ENCODE data around the gene TSHR.

TSHR gene

GRCh38 chr14:81132468-81132867, 177.0 kb downstream of the TSHR start:
- DNase-seq (ENCODE audit: low spot score): no peak

GRCh38 chr14:81133400-81133799, 178.0 kb downstream of the TSHR start:
- FAIRE-seq (no peak), DNase-seq (ENCODE audit: low spot score) (no peak)

More at GRCh38 chr14:81132468-81132867, 177.0 kb downstream of the TSHR start:
- no peak for FAIRE-seq

- FAIRE-seq: peak; percentile 75
- DNase-seq (ENCODE audit: low spot score): peak; percentile 82
Measured at GRCh38 chr14:81137316-81137715, 181.9 kb downstream of the TSHR start.

- DNase-seq (ENCODE audit: low spot score): no peak
- FAIRE-seq: no peak
Measured at GRCh38 chr14:81138429-81138828, 183.0 kb downstream of the TSHR start.

- DNase-seq (ENCODE audit: low spot score): no peak
- no peak for FAIRE-seq
Measured at GRCh38 chr14:81141426-81141825, 186.0 kb downstream of the TSHR start.

- FAIRE-seq (no peak), DNase-seq (ENCODE audit: low spot score) (no peak)
Measured at GRCh38 chr14:81143793-81144192, 188.4 kb downstream of the TSHR start.

- DNase-seq (ENCODE audit: low spot score) (no peak), FAIRE-seq (no peak)
Measured at GRCh38 chr14:81144824-81145603, 189.6 kb downstream of the TSHR start.

- FAIRE-seq: peak; percentile 44
- DNase-seq (ENCODE audit: low spot score): no peak
Measured at GRCh38 chr14:81147140-81147897, 191.9 kb downstream of the TSHR start.

GRCh38 chr14:81148635-81149034, 193.2 kb downstream of the TSHR start:
- FAIRE-seq: no peak
- no peak for DNase-seq (ENCODE audit: low spot score)

- no peak for DNase-seq (ENCODE audit: low spot score)
- FAIRE-seq: no peak
Measured at GRCh38 chr14:81153187-81153586, 197.8 kb downstream of the TSHR start.

GRCh38 chr14:81157431-81157830, 202.0 kb downstream of the TSHR start:
- no peak for DNase-seq (ENCODE audit: low spot score)
- FAIRE-seq: no peak

GRCh38 chr14:81161088-81161487, 205.7 kb downstream of the TSHR start:
- no peak for FAIRE-seq
- DNase-seq (ENCODE audit: low spot score): no peak

- FAIRE-seq (no peak), DNase-seq (ENCODE audit: low spot score) (no peak)
Measured at GRCh38 chr14:81161749-81162148, 206.3 kb downstream of the TSHR start.

GRCh38 chr14:81162941-81163340, 207.5 kb downstream of the TSHR start:
- DNase-seq (ENCODE audit: low spot score) (no peak), FAIRE-seq (no peak)

- FAIRE-seq (peak; percentile 94), DNase-seq (ENCODE audit: low spot score) (peak; percentile 81)
Measured at GRCh38 chr14:81164167-81164774, 208.8 kb downstream of the TSHR start.

GRCh38 chr14:81165188-81165587, 209.8 kb downstream of the TSHR start:
- DNase-seq (ENCODE audit: low spot score): no peak
- no peak for FAIRE-seq

- DNase-seq (ENCODE audit: low spot score) (no peak), FAIRE-seq (no peak)
Measured at GRCh38 chr14:81166121-81166520, 210.7 kb downstream of the TSHR start.

GRCh38 chr14:81169267-81169666, 213.8 kb downstream of the TSHR start:
- FAIRE-seq: no peak

GRCh38 chr14:81169711-81170103, 214.3 kb downstream of the TSHR start:
- no peak for FAIRE-seq
- DNase-seq (ENCODE audit: low spot score): peak; percentile 10

More at GRCh38 chr14:81169267-81169666, 213.8 kb downstream of the TSHR start:
- DNase-seq (ENCODE audit: low spot score): no peak

- DNase-seq (ENCODE audit: low spot score) (peak; percentile 93), FAIRE-seq (peak; percentile 84)
Measured at GRCh38 chr14:81170104-81170828, 214.8 kb downstream of the TSHR start.

- DNase-seq (ENCODE audit: low spot score): no peak
- FAIRE-seq: no peak
Measured at GRCh38 chr14:81170829-81171195, 215.4 kb downstream of the TSHR start.

- DNase-seq (ENCODE audit: low spot score) (no peak), FAIRE-seq (no peak)
Measured at GRCh38 chr14:81172353-81172752, 216.9 kb downstream of the TSHR start.
